GM21390 (cell line): Measurements from ENCODE around the gene TMEM82.

ENCODE experiments used
- ATAC-seq: cut with Tn5 transposase; IDR thresholded peaks from one replicate; pipeline ENCODE4 v1.9.1; 2021; ENCODE audit not compliant: unreplicated experiment

Gene TMEM82

DNA sequence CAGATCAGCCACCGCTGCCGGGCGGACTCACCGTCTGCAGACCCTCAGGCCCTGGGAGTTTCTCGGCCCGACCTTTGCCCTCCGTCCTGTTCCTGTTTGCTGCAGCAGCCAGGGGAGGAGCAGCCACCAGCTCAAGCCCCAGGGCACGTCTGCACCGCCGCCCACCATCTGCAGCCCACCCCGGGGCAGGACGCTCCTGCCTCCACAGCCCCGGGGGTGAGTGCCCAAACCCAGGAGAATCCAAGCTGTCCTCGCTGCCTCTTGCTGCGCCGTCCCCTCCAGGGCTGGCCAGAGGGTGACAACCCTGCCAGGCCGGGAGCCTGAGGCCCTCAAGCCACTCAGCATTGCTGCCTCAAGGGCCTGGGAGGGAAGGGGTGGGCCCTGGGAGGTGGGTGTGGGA is 7.4 kb upstream of the TMEM82 start:
- ATAC-seq = no peak

DNA sequence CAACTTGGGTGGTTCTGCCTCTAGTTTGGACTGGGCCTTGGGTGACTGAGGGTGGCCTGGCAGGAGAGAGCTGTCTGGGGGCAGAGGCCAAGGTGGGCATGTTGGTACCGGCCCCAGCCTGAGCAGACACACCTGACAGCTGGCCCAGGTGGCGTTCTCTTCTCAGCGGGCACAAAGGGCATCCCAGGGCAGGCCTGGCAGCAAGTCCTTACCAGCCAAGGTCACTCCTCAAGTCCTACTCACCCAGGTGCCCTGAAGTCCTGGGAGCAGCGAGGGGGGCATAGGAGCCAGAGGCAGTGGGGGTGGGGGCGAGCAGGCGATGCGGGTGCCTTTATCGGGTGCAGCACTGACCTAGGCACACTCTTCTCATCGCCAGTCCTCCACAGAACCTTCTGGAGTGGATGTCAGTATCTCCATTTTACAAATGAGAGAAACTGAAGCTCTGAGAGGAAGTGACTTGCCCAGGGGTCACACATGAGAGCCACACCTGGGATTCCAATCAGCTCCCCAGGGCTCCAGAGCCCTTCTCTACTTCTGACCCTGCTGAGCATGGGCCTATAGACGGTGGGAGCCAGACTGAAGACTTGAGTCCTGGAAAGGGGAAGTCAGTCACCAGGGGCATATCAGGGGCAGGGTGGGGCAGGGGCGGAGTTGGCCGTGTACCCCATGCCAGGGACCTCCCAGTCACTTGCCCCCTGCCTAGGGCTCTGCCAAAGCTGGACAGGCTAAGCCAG is 6.8 kb upstream of the TMEM82 start:
- ATAC-seq = no peak

DNA sequence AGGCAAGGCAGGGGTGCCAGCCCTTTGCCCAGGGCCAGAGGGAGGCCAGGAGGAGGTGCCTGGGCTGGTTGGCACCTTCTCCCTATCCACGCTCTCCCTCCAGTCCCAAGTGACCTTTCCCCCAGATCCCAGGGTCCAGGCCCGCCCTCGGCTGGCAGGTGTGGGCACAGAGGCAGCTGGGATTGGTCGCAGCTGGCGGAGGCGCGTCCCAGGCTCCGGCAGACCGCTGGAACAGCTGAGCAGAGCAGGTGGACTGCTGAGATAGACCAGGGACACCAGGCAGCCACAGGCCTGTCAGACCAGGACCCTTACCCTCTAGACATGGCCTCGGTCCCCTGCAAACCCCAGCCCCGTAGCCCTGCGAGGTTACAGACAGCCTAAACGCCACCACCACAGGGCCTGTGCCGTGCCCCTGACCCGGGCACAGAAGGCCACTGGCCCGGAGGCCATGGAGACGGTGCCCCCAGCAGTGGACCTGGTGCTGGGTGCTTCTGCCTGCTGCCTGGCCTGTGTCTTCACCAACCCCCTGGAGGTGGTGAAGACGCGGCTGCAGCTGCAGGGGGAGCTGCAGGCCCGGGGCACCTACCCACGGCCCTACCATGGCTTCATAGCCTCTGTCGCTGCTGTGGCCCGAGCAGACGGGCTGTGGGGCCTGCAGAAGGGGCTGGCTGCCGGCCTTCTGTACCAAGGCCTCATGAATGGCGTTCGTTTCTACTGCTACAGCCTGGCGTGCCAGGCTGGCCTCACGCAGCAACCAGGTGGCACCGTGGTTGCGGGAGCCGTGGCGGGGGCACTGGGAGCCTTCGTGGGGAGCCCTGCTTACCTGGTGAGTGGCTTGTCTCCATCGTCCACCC is 6.0 kb upstream of the TMEM82 start, which contains the start of gene SLC25A34:
Gene SLC25A34 (plus strand): TSS at position 221 of the 854 bp plus-strand sequence. CDS start 228 bp downstream, at position 449.
- no peak for ATAC-seq

DNA sequence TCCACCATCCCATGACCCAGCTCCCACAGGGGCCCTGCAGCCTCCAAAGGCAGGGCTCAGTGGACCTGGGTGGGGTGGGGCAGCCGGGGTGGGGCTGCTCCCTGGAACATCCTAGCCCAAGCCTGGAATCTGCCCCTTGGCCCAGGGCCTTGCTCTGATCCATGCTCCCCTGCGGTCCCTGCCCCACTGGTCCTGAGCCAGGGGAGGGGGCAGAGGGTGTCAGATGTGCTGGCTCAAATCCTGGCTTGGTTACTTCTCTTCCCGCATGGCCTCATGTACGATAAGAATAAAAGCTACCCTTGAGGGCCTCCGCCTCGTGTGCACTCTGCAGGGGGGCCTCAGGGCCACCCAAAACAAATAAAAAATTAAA is 5.4 kb upstream of the TMEM82 start:
- ATAC-seq = no peak

DNA sequence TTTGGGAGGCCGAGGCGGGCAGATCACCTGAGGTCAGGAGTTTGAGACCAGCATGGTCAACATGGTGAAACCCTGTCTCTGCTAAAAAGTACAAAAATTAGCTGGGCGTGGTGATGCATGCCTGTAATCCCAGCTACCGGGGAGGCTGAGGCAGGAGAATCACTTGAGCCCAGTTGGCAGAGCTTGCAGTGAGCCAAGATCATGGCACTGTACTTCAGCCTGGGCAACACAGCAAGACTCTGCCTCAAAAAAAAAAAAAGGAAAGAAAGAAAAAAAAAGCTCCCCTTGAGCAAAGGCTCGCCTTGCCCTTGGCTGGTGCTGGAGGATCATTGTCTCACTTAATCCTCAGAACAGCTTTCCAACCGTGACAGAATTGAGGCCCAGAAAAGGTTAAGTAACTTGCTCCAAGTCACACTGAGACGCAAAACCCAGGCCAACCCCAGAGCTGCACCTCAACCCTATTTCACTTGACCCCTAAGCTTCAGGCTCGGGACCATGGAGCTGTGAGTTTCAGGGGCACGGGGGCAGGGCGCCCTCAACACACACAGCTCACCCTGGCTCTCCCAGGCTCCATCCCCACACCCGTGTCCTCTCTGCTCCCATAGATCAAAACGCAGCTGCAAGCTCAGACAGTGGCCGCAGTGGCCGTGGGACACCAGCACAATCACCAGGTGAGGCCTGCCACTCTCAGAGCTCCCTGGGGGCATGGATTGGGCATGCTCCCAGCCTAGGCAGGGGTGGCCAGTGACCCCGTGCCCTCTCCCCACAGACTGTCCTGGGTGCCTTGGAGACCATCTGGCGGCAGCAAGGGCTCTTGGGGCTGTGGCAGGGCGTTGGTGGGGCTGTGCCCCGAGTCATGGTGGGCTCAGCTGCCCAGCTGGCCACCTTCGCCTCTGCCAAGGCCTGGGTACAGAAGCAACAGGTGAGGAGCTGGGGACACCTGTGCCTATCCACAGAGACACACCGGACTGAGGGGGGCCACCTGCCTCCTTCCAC is 4.7 kb upstream of the TMEM82 start:
- no peak for ATAC-seq

DNA sequence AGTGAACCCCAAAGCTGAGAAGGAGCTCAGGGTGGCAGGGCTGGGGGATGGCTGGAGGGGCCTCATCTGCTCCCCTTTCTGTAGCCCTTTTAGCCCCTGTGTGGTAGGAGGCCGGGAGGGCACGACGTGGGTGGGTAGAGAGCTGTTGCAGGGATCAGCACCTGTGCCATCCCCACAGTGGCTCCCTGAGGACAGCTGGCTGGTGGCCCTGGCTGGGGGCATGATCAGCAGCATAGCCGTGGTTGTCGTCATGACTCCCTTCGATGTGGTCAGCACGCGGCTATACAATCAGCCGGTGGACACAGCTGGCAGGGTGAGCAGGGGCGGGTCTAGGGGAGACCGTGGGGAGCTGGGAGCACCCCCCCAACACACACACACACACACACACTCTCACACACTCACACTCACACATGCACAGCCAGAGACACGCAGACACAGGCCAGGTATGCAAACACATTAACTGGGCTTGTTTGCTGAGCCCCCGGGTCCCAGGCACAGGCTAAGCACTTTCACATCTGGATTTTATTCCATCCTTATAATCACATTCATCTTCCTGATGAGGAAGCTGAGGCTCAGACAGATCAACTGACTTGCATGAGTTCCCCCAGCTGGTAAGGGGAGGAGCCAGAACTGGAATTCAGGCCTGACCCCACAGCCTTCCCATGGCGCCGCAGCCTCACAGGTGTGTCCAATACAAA is 3.7 kb upstream of the TMEM82 start:
- ATAC-seq = no peak

DNA sequence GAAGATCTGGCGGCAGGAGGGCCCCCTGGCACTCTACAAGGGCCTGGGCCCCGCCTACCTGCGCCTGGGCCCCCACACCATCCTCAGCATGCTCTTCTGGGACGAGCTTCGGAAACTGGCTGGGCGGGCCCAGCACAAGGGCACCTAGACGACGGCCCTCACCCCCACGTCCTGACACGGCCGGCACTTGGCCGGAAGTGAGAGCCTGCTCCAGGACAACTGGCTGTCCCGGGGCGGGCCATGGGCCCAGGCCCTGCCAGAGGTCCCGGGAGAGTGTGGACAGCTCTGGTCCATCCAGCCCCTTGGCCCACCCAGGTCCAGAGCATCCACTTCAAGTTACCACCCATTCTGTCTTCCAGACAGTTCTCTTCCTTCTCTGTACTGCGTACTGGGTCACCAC is 3.0 kb upstream of the TMEM82 start:
- no peak for ATAC-seq

DNA sequence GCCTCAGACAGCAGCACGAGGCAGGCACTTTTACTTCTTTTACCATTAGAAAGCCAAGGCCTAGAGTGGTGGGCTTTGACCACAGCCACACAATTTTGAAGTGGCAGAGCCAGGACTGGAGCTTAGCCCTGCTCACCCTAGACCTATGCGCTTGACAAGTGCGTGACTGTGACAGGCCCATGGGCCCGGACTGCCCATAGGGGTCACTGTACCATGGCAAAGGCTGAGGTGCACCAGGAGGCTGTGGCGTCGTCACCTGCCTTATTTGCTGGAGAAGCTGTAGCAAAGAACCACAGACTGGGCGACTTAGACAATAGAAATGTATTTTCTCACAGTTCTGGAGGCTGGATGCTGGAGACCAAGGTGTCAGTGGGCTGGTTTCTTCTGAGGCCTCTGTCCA is 2.6 kb upstream of the TMEM82 start:
- no peak for ATAC-seq

DNA sequence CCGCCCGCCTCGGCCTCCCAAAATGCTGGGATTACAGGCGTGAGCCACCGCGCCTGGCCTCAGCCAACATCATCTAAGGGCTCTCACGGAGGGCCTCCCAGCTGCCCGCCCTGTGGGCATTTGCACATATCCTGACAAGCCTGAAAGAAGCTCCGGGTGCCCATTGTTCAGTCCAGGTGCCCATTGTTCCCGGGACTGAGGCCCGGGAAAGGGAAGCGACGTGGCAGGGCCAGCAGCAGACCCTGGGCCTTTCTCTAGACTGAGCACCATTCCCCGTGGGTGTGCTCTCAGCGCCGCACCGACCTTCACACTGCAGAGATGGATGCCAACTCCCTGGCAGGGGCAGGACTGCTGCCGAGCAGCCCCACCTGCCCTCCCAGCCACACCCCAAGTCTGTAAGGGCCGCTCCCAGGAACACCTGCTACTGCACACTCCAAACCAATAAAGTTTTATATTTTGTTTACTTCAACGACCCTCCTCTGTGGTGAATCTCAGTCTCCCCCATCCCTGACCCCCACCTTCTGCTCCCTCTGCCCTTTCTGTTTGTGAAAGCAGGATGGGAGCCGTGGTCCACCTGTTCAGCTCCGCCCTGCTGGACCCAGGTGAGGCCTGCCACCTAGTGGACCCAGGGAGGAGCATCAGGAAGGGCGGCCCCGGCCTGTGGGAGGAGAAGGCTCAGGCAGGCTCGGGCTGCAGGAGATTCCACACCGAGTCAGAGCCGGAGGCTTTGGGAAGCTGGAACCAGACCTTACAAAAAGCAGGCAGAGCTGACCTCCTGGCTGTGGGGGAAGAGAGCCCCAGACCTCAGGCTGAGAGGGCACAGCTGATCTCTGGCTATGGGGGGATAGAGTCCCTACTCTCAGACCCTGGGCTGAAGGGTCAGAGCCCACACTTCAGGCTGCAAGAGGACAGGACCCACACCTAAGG is 1.1 kb upstream of the TMEM82 start:
- peak; percentile 66 for ATAC-seq

DNA sequence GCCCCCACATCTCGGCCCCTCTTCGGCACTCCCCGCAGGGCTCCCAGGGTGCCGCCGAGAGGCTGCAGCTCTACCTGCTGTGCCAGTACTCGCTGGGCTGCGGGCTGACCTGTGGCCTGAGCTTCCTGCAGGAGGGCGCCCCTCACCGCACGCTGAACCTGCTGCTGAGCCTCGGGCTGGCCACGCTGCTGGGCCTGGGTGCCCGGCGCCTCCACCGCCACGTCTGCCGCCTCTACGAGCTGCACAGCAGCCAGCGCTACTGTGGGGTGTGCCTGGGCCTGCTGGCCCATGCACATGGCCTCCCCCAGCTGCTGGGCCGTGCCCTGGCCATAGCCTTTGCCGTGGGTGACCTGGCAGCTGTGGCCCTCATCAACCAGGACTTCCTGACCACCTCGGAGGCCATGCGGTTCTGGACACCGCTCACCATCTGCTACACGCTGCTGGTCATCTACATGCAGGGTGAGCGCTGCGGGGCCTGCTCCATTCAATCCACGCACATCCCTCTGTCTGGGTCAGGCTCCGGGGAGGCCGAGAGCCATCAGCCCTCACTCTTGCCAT is 1.9 kb downstream of the TMEM82 start:
- no peak for ATAC-seq

DNA sequence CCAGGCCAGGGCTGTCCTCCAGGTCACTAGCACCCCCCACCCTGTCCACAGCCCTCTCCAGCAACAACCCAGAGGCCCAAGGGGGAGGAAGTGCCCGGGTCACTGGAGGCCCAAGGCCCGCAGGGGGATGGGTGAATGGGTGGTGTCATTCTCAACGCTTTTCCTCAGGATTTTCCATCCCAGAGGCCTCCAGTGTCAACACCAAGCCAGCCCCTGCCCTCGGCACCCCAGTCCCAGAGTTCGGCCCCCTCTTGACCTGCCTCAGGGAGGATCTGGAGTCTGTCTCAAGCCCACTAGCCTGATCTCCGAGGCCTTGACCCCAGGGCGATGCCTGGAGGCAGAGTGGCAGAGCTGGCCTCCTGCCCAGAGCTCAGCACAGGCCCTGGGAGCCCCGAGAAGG is 5.1 kb downstream of the TMEM82 start:
- ATAC-seq = no peak

DNA sequence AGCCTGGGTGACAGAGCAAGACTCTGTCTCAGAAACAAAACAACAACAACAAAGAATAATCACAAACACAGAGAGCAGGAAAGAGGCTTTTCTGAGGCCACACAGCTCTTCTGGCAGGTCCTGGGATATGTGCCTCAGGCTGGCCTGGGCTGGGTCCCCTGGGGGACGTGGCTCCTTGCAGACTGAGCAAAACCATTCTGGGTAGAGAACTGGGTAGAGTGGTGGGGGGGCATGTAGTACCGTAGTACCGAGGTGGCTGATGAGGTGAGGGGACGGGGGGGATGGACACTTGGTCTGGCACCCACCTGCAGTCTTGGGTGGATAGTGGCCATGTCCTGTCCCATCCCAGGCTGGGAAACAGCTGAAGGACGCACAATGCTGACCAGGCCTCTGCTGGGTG is 6.0 kb downstream of the TMEM82 start:
- ATAC-seq = no peak

DNA sequence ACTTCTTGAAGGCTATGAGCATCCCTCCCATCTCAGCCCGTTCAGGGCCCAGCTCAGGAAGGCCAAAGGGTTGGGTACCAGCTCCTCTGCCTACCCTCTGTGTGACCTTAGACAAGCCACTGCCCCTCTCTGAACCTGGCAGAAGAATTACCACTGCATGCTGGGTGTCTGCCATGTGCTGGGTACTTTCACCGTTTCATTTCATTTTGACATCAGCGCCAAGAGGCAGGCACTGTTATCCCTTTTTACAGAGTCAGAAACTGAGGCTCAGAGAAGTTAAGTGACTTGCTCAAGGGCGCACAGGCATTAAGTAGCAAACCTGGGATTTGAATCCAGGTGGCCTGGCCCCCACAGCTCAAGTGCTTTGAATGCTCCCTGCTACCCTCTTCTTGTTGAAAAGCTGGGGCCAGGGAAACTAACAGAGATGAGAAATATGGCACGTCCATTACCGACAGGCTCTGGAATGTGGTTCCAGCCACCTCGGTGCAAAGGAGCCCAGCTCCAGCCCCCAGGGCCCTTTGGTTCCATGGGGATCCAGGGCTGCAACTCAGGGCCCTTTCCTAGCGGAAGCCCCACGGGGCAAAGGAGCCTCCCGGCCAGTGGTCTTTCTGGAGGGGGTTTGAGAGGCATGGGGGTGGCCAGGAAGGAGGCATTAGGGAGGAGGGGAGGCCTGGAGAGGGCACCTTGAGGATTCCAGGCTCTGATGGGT is 6.5 kb downstream of the TMEM82 start:
- no peak for ATAC-seq

DNA sequence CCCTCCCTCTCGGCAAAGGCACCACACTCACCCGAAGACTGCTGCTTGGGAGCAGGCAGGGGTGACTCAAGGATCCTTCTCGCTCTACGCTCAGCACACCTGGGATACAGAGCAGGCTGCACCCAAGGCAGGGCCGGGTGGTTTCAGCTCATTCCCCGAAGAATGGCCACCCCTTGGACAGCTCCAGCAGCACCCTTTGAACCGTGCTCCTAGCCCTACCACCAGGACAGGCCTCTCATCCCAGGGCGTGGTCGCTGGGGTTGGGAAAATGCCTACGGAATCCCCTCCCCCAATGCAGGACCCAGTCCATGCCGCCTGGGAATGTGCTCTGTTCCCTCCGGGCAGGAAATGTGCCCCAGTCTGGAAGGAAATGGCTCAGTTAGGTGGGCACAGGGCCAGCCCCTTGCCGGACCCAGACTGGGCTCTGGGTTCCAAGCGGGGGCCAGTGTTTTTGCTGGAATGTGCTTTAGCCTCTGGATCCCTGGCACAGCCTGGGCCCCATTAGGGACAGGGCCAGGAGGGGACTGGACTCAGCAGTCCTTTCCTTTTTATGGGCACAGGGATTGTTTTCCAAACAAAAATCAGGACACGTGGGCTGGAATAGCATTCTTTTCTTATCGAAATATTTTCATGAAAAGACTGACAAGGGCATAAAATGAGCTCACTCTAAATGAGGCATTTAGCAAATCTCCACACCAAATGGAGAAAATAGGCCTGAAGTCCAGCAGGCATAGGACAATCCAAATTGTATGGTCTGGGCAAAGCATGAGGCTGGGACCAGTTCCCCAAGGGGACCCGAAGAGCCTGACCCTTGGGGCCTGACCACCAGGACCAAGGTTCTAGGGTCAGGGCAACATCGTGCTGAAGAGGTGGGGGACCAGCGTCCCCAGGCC is 7.3 kb downstream of the TMEM82 start:
- no peak for ATAC-seq

DNA sequence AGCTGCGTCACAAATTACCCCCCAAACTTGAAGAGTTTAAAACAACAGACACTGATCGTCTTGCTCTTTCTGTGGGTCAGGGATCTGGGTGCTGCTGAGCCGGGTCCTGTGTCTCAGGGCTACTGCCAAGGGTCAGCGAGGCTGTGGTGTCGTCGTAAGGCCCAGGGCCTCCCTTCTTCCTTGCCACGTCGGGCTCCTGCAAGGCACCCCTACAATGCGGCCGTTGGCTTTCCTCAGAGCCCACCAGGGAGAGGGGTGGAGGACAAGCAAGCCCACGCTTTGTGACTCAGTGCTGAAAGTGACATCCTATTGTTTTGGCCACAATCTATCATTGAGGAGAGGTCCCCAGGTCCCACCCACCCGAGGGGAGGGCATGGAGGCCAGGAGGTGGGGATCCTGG is 8.6 kb downstream of the TMEM82 start:
- no peak for ATAC-seq

DNA sequence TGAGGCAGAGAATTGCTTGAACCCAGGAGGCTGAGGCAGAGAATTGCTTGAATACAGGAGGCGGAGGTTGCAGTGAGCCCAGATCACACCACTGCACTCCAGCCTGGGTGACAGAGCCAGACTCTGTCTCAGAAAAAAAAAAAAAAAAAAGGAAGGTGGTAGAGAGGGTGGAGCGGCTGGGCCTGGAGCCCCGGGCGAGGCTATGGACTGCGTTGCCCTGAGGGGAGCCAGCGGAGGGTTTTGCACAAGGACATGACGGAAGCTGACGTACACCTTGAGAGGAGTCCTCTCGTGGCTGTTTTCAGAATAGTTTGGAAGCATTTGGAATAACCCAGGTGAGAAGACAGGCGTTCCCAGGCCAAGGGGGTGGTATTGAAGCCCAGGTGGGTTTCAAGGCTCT is 9.4 kb downstream of the TMEM82 start:
- no peak for ATAC-seq

DNA sequence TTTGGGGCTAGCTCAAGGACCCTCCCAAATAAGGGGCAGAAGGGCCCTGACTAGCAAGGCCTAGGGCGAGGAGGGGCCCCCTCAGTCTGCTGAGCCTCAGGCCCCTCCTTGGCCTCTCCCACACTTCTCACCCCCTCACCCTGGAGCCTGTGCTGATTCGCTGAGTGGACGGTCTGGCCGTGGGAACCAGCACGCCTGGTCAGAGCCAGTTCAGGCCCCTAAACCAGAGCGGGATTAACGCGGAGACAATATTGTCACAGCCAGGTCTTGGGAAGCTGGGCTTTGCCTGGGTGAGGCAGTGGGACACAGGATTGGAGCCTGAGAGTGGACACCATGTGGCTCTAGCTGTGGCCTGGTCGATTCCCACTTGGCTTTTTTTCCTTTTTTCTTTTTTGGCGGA is 11.5 kb downstream of the TMEM82 start:
- ATAC-seq = no peak
